T-helper 1 cell (primary cell): ENCODE data around the gene ADD3.

Experiments used
- DNase-seq, 5 donors: peaks; one replicate each; pipeline ENCODE4 v3.0.0-alpha.2; 2012 to 2020

ADD3 gene

GRCh38 chr10:110074298-110074697 is 66.5 kb downstream of the ADD3 start:
- DNase-seq = no peak

GRCh38 chr10:110074758-110075671 is 67.2 kb downstream of the ADD3 start:
- DNase-seq = no peak

GRCh38 chr10:110075686-110076085 is 67.9 kb downstream of the ADD3 start:
- DNase-seq = no peak

- peak in 1 of 5 donors; percentile 82 for DNase-seq
Measured at GRCh38 chr10:110076559-110077318, 69.0 kb downstream of the ADD3 start.

- peak in 1 of 5 donors; percentile 51 for DNase-seq
Measured at GRCh38 chr10:110077436-110078130, 69.8 kb downstream of the ADD3 start.

- no peak for DNase-seq
Measured at GRCh38 chr10:110078317-110078716, 70.5 kb downstream of the ADD3 start.

- no peak for DNase-seq
Measured at GRCh38 chr10:110081911-110082310, 74.1 kb downstream of the ADD3 start.

- DNase-seq = no peak
Measured at GRCh38 chr10:110083884-110084283, 76.1 kb downstream of the ADD3 start.

- DNase-seq = no peak
Measured at GRCh38 chr10:110087682-110088081, 79.9 kb downstream of the ADD3 start.

- no peak for DNase-seq
Measured at GRCh38 chr10:110088367-110089104, 80.8 kb downstream of the ADD3 start.

GRCh38 chr10:110091830-110092229 is 84.0 kb downstream of the ADD3 start:
- DNase-seq = no peak

- no peak for DNase-seq
Measured at GRCh38 chr10:110093722-110094121, 85.9 kb downstream of the ADD3 start.

GRCh38 chr10:110094786-110095185 is 87.0 kb downstream of the ADD3 start:
- no peak for DNase-seq

GRCh38 chr10:110101464-110102144 is 93.8 kb downstream of the ADD3 start:
- no peak for DNase-seq

GRCh38 chr10:110103921-110104461 is 96.2 kb downstream of the ADD3 start:
- no peak for DNase-seq

- no peak for DNase-seq
Measured at GRCh38 chr10:110105873-110106272, 98.1 kb downstream of the ADD3 start.

GRCh38 chr10:110107430-110107829 is 99.6 kb downstream of the ADD3 start:
- no peak for DNase-seq

- no peak for DNase-seq
Measured at GRCh38 chr10:110107887-110108286, 100.1 kb downstream of the ADD3 start.

- DNase-seq = no peak
Measured at GRCh38 chr10:110109511-110109910, 101.7 kb downstream of the ADD3 start.

- no peak for DNase-seq
Measured at GRCh38 chr10:110110338-110110737, 102.6 kb downstream of the ADD3 start.

GRCh38 chr10:110113670-110114337 is 106.0 kb downstream of the ADD3 start:
- DNase-seq = no peak
